ENCODE data around the gene GLT8D2.
"Not testable (repeated sequence)": the region's sequence is repeated elsewhere in the genome, so short reads cannot be mapped to it uniquely, and the experiment has no call there.

DNA sequence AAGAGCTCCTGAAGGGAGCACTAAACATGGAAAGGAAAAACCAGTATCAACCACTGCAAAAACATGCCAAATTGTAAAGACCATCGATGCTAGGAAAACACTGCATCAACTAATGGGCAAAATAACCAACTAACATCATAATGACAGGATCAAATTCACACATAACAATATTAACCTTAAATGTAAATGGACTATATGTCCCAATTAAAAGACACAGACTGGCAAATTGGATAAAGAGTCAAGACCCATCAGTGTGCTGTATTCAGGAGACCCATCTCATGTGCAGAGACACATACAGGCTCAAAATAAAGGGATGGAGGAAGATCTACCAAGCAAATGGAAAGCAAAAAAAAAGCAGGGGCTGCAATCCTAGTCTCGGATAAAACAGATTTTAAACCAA, 13.8 kb downstream of the GLT8D2 start:
- TF ChIP-seq EZH2phosphoT487 (IDR thresholded peaks at IDR 0.05; ENCODE audit: low read depth): not testable (repeated sequence)
- TF ChIP-seq, protein P1, sequence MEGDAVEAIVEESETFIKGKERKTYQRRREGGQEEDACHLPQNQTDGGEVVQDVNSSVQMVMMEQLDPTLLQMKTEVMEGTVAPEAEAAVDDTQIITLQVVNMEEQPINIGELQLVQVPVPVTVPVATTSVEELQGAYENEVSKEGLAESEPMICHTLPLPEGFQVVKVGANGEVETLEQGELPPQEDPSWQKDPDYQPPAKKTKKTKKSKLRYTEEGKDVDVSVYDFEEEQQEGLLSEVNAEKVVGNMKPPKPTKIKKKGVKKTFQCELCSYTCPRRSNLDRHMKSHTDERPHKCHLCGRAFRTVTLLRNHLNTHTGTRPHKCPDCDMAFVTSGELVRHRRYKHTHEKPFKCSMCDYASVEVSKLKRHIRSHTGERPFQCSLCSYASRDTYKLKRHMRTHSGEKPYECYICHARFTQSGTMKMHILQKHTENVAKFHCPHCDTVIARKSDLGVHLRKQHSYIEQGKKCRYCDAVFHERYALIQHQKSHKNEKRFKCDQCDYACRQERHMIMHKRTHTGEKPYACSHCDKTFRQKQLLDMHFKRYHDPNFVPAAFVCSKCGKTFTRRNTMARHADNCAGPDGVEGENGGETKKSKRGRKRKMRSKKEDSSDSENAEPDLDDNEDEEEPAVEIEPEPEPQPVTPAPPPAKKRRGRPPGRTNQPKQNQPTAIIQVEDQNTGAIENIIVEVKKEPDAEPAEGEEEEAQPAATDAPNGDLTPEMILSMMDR (IDR thresholded peaks at IDR 0.05; ENCODE audit: low read depth, low read length): not testable (repeated sequence)
